ENCODE data around the gene MYH7. TPM values are rescaled to one million over a fixed set of nuclear protein-coding genes. Genes with fewer than 3 reads are reported as not detected.
A peak's percentile ranks its signal among the peaks of the same experiment; 100 is the strongest.

Gene MYH7
- total RNA-seq, 6 donors from 2014 or later, result not detected

DNA sequence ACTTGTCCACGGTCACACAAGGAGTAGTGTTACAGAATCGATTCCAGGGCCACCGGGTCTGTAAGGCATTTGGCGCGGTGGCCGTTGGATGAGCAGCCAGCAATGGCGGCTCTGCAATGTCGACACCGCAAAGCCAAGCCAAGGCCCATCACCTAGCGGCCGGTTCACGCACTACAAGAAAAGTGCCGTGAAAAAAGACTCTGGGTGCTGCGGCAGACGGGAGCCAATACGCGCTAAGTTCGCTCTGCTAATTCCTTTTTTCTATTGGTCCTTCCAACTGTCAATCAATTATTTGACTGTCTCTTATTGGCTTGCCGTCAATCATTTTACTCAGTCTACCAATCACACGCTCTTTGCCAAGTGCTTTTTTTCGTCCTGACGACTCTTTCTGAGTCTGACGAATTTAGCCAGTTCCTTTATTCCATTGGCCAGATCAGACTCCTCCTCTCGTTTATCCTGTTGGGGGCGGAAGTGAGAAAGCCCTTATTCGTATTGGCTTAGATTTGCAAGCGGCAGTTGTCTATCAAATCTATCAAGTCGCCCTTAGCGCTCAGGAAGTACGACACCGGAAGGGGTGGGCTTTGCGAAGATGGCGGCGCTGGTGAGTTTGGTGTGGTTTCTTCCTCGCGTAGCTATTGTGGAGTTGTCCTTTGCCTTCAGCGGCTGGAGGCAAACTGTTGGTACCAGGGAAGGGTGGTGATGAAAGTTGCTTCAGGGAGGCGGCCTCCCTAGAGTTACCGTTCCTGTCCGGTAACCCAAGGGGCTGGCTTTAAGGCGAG, 33.9 kb upstream of the MYH7 start, which contains the start of gene NGDN:
NGDN (plus strand) TSS at position 577 of the 779 bp plus-strand sequence; CDS start at position 590, 13 bp downstream.
- Histone ChIP-seq H3K9me3 (no peaks in the 10 kb centered on the region), H3K27ac (peak within 1 kb of the TSS; percentile 80 to 85 (median 84)), H3K27me3 (no peaks in the 10 kb centered on the region), H3K36me3 (peaks cover 11 to 36% (median 30%) of the 10 kb centered on the region in 4 donors), H3K4me3 (peak within 1 kb of the TSS; percentile 75 to 86 (median 79)), H3K4me1 (peaks cover 7 to 10% (median 7%) of the 10 kb centered on the region in 4 donors)
- ATAC-seq (ENCODE audit: low FRiP score in 2 of 2) (peak; percentile 98), DNase-seq (peak; percentile 78 to 95)
- 5 to 7% methylated on average over 35 to 41 of the region's 41 CpGs for WGBS, 2 donors
- TF ChIP-seq POLR2AphosphoS5 (IDR thresholded peaks at IDR 0.05), result peak; percentile 89 to 91
- TF ChIP-seq EP300 (IDR thresholded peaks at IDR 0.05), result no peak
- TF ChIP-seq POLR2A (IDR thresholded peaks at IDR 0.05), result peak in 2 of 4 donors; percentile 72 to 82
- TF ChIP-seq, protein P1, sequence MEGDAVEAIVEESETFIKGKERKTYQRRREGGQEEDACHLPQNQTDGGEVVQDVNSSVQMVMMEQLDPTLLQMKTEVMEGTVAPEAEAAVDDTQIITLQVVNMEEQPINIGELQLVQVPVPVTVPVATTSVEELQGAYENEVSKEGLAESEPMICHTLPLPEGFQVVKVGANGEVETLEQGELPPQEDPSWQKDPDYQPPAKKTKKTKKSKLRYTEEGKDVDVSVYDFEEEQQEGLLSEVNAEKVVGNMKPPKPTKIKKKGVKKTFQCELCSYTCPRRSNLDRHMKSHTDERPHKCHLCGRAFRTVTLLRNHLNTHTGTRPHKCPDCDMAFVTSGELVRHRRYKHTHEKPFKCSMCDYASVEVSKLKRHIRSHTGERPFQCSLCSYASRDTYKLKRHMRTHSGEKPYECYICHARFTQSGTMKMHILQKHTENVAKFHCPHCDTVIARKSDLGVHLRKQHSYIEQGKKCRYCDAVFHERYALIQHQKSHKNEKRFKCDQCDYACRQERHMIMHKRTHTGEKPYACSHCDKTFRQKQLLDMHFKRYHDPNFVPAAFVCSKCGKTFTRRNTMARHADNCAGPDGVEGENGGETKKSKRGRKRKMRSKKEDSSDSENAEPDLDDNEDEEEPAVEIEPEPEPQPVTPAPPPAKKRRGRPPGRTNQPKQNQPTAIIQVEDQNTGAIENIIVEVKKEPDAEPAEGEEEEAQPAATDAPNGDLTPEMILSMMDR (IDR thresholded peaks at IDR 0.05), result peak; percentile 60 to 95 (median 91)

DNA sequence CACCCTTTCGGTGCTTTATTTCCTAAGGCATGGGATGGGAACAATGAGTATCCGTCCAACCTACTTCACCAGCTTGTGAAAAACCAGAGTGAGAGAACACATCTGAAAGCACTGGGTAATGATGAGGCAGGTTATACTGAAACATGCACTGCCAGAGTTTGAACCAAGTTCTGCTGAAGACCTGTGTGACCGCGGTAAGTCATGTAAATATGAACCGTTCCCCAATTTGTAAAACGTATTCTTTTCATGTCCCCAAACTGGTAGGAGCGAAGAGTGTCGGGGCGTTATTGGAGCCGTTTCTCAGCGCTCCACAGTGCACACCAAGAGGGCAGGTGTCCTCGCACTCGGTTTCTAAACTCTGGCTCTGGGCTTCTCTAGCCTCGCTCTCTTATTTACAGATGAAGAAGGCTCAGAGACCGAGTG, 33.3 kb upstream of the MYH7 start:
- H3K36me3 ChIP-seq, result peaks cover 11 to 30% (median 25%) of the 10 kb centered on the region in 4 donors
- no peak for DNase-seq
- H3K9me3 ChIP-seq, result no peaks in the 10 kb centered on the region
- H3K27ac ChIP-seq, result peak overlapping the region; percentile 54 to 85 (median 82)
- 81 to 83% methylated on average over 15 of the region's 15 CpGs for WGBS, 2 donors
- H3K4me3 ChIP-seq, result peak overlapping the region in 3 of 4 donors; percentile 75 to 80 (median 78)
- peak in 1 of 2 donors; percentile 6 for ATAC-seq (ENCODE audit: low FRiP score in 2 of 2)
- no peaks in the 10 kb centered on the region for H3K27me3 ChIP-seq
- H3K4me1 ChIP-seq, result peaks cover 7 to 10% (median 7%) of the 10 kb centered on the region in 4 donors
- TF ChIP-seq POLR2AphosphoS5 (IDR thresholded peaks at IDR 0.05) (no peak), POLR2A (IDR thresholded peaks at IDR 0.05) (no peak), EP300 (IDR thresholded peaks at IDR 0.05) (no peak)
- TF ChIP-seq, protein P1 (IDR thresholded peaks at IDR 0.05), result no peak

DNA sequence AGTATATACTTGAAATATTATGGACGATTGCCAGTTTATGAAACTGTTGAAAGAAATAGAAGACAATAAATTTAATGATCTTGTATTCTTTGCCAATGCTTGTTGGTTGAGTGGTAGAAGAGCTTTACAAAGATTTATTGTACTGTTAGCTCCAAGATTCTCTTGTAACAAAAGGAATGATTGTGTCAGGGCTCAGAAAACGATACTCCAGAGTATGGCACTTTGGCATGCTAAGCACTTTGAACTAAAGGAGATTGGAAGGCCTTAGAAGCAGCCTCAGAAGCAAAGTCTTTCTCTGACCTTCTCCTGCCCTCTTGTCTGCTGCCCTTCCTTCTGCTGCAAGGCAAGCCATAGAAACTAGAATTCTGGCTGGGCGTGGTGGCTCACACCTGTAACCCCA, 29.8 kb upstream of the MYH7 start:
- H3K36me3 ChIP-seq, result no peaks in the 10 kb centered on the region
- TF ChIP-seq POLR2A (IDR thresholded peaks at IDR 0.05) (no peak), EP300 (IDR thresholded peaks at IDR 0.05) (no peak), POLR2AphosphoS5 (IDR thresholded peaks at IDR 0.05) (no peak)
- TF ChIP-seq, protein P1 (IDR thresholded peaks at IDR 0.05), result no peak
- no peaks in the 10 kb centered on the region for H3K9me3 ChIP-seq
- peaks cover 4 to 8% (median 4%) of the 10 kb centered on the region in 4 donors for H3K4me1 ChIP-seq
- ATAC-seq (ENCODE audit: low FRiP score in 2 of 2) (no peak), DNase-seq (no peak)
- no peak overlapping the region for H3K27ac ChIP-seq
- H3K4me3 ChIP-seq, result no peak overlapping the region
- no peaks in the 10 kb centered on the region for H3K27me3 ChIP-seq
- WGBS, 2 donors, result 58 to 80% methylated on average over 2 to 3 of the region's 3 CpGs

DNA sequence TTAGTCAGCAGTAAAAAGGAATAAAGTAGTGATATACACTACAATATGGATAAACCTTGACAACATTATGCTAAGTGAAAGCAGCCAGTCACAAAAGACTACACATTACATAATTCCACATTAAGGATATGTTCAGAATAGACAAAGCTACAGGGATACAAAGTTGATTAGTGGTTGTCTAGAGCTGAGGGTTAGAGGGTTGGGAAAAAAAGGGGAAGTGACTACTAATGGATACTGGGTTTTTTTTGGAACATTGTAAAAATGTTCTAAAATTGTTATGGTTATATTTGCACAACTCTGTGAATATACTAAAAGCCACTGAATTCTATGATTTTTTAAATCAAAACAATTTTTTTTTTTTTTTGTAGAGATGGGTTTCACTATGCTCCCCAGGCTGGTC, 29.2 kb upstream of the MYH7 start:
- no peak overlapping the region for H3K4me3 ChIP-seq
- H3K36me3 ChIP-seq, result no peaks in the 10 kb centered on the region
- H3K9me3 ChIP-seq, result no peaks in the 10 kb centered on the region
- no peaks in the 10 kb centered on the region for H3K27me3 ChIP-seq
- peaks cover 0 to 4% (median 0%) of the 10 kb centered on the region in 4 donors for H3K4me1 ChIP-seq
- no peak overlapping the region for H3K27ac ChIP-seq
- TF ChIP-seq POLR2AphosphoS5 (IDR thresholded peaks at IDR 0.05) (no peak), POLR2A (IDR thresholded peaks at IDR 0.05) (no peak), EP300 (IDR thresholded peaks at IDR 0.05) (no peak)
- TF ChIP-seq, protein P1 (IDR thresholded peaks at IDR 0.05), result no peak
- ATAC-seq (ENCODE audit: low FRiP score in 2 of 2), result no peak
- DNase-seq, result no peak
